ENCODE measurements around the gene C5orf47.

The C5orf47 gene, protein sequence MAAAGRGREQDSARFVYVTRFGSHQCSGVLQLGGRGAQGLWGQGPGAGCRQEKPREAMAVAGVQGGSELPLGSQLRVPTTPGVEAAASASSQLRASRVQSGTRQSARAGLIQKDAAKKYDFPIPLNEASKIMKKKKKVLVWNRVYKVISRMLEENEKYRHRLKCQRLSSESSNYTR

GRCh38 chr5:173988554-173989431 is at the start of gene C5orf47:
TSS of gene C5orf47 (plus strand) at chr5:173989170. CDS start at chr5:173989264, 94 bp downstream.
- DNase-seq (ENCODE audit: low read depth, low spot score), result no peak

DNA sequence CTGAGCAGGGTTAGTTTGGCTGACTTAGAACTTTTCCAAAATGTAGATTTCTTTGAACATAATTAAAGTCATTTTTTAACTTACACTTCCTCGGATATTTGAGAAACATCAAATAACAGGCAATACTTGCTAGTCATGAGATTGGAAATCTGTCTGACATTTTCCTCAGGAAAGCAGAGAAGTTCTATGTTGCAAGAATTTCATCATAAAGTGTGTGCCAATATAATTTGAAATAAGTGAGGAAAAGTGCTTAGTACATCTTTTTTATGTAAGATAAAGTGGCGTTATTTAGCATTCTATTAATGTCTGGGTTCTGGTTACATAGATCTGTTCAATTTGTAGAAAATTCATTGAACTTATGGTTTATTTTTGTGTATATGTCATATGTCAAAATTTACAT is 48.7 kb upstream of the C5orf47 start:
- no peak for DNase-seq (ENCODE audit: low read depth, low spot score)

- no peak for DNase-seq (ENCODE audit: low read depth, low spot score)
These were observed 47.9 kb upstream of the C5orf47 start for GRCh38 chr5:173941102-173941501.

DNA sequence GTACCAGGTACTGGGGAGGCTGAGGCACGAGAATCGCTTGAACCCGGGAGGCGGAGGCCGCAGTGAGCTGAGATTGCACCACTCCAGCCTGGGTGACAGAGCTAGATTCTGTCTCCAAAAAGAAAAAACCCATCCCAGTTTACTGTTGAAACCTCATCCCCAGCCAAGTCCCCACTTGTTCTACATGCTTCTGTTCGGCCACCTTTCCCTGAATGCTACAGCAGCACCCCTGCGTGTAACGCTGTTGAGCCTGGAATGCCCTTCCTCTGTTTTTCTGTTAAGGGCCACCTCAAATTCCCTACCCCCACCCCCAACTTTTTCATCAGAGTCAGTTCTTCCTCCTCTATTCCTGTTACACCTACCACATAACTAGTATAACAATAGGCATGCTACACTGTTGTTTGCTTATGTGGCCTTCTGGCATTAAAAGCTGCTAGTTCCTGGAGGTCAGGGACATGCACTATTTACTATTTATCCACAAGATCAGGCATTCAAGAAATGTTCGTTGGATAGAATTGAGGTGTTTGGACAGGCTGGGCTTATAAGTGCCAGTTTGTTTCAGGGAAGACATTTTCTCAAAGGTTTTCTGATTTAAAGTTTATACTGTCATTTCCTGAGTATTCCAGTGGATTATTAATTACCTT is 47.1 kb upstream of the C5orf47 start:
- DNase-seq (ENCODE audit: low read depth, low spot score), result no peak

GRCh38 chr5:173944511-173944910 is 44.5 kb upstream of the C5orf47 start:
- no peak for DNase-seq (ENCODE audit: low read depth, low spot score)

GRCh38 chr5:173945160-173945559 is 43.8 kb upstream of the C5orf47 start:
- DNase-seq (ENCODE audit: low read depth, low spot score), result no peak

DNA sequence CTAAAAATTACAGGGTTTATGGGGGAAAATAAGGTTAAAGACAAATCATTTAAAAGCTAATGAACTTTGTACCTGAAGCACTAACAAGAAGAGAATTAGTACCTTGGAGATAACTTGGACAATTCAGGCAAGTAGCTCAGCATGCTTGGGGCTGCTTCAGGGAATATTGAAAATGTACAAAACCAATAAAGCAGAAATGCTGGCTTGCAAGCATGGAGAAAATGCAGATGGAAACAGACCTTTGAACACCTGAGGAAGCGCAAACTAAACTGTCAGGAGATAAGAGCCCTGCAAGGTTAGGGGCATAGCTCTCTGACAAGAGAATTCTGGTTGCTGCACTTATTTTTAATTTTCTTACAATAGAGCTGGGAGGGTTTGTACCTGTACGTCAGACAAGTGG is 42.6 kb upstream of the C5orf47 start:
- DNase-seq (ENCODE audit: low read depth, low spot score), result no peak

- DNase-seq (ENCODE audit: low read depth, low spot score), result no peak
These were observed 38.1 kb upstream of the C5orf47 start for GRCh38 chr5:173950829-173951228.

DNA sequence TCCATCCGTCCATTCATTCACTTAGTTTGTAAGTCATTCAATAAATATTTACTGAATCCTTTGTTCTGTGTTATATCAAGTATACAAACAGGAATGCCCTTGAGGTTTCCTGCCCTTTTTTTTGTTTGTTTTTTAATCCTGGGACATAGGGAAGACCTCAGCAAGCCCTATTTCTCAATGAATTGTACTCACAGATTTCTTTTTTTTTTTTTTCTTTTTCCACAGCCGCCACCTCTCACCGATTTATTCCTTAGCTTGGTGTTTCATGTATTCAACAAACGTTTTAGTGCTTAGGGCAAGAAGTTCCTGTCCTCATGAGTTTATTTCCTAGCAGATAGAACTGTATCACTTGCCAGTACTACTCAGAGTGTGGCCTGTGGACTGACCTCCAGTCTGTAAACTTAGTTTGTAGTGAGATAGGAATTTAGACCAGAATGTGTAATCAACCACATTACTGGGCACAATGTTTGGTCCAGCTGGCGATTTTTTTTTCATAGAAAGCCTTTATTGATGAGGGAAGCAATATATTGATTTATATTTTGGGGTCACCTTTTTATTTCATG is 35.4 kb upstream of the C5orf47 start:
- DNase-seq (ENCODE audit: low read depth, low spot score), result no peak

GRCh38 chr5:173954671-173955521 is 34.1 kb upstream of the C5orf47 start:
- no peak for DNase-seq (ENCODE audit: low read depth, low spot score)

GRCh38 chr5:173960986-173961385 is 28.0 kb upstream of the C5orf47 start:
- DNase-seq (ENCODE audit: low read depth, low spot score), result no peak

DNA sequence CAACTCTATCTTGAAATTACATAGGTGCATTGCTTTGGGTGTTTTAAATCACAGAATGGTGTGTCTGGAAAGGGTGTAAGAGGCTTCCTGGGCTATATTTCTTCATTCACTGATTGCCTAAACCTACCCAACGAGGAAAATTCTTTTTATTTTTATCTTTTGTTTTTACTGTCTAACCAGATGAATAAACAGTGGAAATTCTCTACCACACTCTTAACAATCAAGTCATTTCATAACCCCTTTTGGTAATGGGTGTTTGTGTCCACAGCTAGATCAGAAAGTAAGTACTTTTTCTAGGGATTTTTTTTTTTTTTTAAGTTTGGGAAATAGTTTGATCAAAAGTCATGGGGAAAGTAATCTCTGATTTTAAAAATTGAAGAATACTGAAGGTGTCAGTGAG is 27.6 kb upstream of the C5orf47 start:
- DNase-seq (ENCODE audit: low read depth, low spot score), result no peak

DNA sequence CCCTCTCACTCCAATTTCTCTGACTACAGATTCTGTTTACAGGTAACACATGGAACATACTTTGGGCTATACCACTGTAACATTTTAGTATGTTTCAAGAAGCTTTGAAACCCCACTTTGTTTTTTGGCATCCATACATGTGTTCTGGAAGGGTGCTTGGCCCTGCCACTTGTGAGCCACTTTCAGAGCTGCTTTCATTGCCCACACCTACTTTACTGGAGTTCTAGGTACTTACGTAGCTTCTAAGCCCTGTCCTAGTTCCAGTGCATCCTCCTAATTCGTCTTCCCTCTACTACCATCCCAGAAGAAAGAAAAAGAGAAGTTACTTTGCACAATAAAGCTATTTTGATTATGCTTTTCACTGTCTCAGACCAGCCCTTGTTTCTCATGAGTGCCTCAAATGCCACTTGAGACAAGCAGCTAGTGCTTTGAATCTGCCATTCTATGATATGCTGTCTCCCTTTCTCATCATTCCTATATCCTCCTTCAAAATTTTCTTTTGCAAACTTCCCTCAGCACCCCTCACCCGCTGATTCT is 26.5 kb upstream of the C5orf47 start:
- no peak for DNase-seq (ENCODE audit: low read depth, low spot score)

GRCh38 chr5:173963182-173963838 is 25.7 kb upstream of the C5orf47 start:
- DNase-seq (ENCODE audit: low read depth, low spot score), result no peak

- no peak for DNase-seq (ENCODE audit: low read depth, low spot score)
These were observed 25.0 kb upstream of the C5orf47 start for GRCh38 chr5:173963867-173964441.

- DNase-seq (ENCODE audit: low read depth, low spot score), result no peak
These were observed 24.5 kb upstream of the C5orf47 start for GRCh38 chr5:173964506-173964905.

DNA sequence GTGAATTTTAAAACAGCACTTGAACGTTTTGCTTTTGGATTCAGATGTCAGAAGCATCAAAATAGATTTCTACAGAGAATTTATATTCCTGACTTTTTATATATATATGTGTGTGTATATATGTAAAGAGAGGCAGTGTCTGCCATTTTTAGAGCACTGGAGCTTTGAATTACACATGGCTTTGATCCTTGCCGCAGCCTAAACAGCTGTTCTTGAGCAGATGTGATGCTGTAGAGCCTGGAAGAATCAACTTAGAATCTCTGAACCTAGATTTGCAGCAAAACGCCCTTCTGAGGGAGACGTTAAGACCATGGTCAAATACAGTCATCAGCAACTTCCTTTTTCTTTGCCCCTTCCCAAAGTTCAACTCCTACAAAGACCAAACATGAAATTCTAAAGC is 21.7 kb upstream of the C5orf47 start:
- DNase-seq (ENCODE audit: low read depth, low spot score), result no peak

DNA sequence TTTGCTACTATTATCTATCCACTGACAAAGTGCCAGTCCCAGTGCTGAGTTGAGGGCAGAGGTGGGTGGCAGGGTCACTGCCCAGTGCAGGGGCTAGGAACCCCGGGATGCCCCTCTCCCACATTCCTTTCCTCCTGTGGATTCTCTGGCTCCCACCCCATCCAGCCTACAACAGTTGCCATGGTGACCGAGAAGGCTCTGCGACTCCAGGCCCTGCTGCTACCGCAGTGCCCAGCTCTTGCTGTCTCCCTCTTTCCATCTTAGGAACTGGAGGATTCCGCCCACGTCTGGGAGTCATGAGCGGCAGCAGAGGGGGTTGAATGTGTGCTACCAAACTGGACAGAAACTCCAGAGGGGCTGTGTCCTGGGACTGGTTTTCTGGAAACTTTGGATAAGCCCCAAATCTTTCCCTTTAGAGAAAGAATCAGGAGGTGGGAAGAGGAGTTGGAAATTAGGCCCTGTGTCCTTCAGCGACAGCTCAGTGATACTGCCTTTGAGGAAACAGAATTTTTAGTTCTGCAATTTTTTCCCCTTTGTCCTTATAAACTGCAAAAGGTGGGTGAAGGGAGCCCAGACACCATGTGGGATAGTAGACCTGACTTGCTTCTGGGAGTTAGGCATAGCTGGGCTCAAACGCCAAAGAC is 20.7 kb upstream of the C5orf47 start:
- DNase-seq (ENCODE audit: low read depth, low spot score), result no peak

DNA sequence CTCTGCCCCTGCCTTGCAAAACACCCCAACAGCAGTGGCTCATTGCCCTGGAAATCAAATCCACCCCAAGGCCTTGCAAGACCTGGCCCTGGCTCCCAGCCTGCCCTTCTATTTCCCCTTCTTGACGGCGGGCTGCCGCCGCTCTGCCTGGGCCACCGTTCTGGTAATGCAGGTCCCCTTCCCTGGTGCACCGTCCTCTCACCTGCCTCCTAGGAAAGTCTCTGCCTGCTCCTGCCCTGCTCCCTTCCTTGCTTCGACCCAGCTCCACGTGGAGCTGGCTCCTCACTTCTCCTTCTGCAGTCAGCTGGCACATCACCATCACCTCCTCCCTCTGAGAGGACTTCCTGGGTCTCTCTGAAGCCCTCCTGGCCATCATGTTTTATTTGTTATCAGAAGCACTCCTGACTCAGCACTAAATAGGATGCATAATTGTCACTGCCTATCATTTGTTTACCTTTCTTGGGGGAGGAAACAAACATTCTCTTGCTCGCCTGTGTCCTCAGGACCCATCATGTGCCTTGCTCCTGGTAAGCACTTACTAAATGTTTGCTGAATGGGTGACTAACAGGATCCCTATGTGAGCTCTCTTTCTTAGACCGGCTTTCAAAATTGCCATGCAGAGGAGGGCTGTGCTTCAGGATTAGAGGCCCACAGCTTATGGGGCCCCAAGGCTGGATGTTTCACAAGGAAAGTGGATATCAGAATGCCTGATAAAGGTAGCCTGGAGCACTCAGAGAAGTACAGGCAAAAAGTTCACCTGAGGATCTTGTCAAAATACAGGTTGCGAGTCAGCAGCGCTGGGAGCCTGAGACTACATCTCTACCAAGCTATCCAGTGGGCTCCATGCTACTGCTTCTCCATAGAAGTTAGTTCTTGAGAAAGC is 19.6 kb upstream of the C5orf47 start:
- no peak for DNase-seq (ENCODE audit: low read depth, low spot score)

Data from activated naive CD8-positive, alpha-beta T cell treated with anti-CD3 and anti-CD28 coated beads, Interleukin-2, amount 50 U/mL, for 16 hours (primary cell).